NCI-H82 treated with DMSO at 0.1 percent for 48 hours (cell line): ENCODE data around the gene TTC7B.

ENCODE experiments used
- DNase-seq: peaks from one replicate; lab custom pipeline; 2025; ENCODE audit not compliant: unreplicated experiment; lab: John Stamatoyannopoulos, UW

TTC7B gene

DNA sequence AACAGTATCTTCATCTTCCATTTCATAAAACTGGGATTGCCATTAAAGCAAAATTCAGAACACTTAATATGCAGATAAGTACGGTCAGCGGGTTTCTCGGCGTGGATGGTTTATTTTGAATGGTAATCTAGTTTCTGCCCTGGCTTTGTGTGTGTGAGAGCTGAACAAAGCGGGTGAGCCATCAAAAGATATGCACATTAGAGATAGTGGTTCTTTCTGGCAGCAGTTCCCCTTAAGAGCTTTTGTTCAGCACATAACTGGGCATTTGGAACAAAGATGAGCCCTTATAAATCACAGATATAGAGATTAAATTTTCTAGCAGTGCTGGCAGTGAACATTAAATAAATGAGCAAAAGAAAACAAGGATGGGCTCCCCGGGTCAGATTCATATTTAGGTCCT lies 211.9 kb downstream of the TTC7B start:
- no peak for DNase-seq

DNA sequence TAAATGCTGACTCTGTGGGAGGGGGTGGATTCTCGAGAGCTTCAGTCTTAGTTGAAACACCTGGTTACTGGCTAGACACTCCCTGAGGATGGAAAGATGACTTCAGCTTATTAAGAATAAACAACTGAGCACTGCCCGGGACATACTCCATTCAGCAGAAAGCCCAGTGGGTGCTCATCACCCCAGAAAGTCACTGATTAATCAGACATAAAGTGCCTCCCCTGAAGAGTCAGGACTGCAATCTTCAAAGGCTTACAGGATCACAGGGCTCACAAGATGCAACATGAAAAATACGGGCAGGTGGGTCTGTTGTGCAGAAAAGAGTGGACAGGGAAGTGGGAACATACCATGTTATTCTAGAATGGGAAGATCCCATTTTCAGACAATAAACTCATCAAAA lies 212.4 kb downstream of the TTC7B start:
- DNase-seq, result no peak

DNA sequence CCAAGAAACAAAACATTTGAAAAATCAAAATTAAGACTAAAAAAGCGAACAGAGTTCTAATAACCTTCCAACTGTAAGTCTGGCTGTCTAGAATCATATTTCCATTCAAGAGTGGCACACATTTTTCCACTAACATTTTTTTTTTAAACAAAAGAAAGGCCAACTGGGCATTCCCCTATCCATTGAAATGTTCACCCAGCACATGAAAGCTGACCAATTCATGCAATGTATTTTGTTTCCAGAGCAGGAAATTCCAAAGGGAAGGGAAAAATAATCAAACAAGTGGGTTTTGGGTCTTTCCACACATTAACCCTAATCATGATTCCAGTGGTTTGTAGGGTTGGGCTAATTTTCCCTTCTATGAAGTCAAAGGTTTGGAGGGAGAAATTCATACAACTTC lies 212.9 kb downstream of the TTC7B start:
- no peak for DNase-seq

- DNase-seq, result no peak
These were observed 214.0 kb downstream of the TTC7B start for GRCh38 chr14:90602088-90602687.

GRCh38 chr14:90601563-90601962 lies 214.7 kb downstream of the TTC7B start:
- no peak for DNase-seq

DNA sequence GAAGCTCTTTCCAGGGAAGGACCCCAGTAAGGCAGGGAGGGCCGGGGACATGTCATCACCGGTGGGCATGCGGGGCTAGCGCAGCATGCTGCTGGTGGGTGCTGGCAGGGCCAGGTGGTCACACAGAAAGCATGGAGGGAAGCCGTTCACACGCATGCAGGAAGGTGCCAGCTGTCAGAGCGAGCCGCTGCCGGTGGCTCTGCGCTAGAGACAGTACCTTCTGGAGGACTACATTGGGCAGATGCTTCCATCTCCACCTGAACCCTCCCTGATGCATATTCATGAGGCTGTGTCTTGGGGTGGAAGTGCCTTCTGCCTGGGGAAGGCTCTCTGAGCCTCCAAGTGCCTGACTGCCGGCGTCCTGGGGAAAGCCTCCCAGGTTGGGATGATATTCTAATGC lies 215.6 kb downstream of the TTC7B start:
- DNase-seq, result no peak

GRCh38 chr14:90599748-90600507 lies 216.3 kb downstream of the TTC7B start:
- DNase-seq, result no peak

- DNase-seq, result no peak
These were observed 216.9 kb downstream of the TTC7B start for GRCh38 chr14:90599339-90599738.

GRCh38 chr14:90597961-90598360 lies 218.3 kb downstream of the TTC7B start:
- DNase-seq, result no peak

GRCh38 chr14:90596733-90597132 lies 219.5 kb downstream of the TTC7B start:
- DNase-seq, result no peak

GRCh38 chr14:90593254-90594040 lies 222.8 kb downstream of the TTC7B start:
- peak; percentile 18 for DNase-seq

- DNase-seq, result no peak
These were observed 223.6 kb downstream of the TTC7B start for GRCh38 chr14:90592655-90593054.

DNA sequence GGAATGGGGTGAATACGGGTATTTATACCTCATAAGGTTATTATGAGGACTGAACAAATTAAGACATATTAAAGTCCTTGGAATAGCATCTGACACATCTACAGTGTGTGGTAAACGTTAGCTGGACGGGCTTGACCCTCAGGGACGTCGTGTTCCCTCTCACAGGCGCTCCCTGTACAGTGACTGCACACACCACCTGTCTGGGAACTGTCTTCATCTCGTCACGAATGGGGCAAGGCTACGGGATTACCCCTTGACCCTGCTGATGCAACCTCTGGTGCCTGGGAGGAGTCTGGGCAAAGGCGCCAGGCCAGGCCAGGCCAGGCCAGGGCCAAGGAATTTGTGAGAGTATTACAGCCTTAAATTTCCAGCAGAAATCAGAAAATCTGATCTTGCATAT lies 228.3 kb downstream of the TTC7B start:
- no peak for DNase-seq

DNA sequence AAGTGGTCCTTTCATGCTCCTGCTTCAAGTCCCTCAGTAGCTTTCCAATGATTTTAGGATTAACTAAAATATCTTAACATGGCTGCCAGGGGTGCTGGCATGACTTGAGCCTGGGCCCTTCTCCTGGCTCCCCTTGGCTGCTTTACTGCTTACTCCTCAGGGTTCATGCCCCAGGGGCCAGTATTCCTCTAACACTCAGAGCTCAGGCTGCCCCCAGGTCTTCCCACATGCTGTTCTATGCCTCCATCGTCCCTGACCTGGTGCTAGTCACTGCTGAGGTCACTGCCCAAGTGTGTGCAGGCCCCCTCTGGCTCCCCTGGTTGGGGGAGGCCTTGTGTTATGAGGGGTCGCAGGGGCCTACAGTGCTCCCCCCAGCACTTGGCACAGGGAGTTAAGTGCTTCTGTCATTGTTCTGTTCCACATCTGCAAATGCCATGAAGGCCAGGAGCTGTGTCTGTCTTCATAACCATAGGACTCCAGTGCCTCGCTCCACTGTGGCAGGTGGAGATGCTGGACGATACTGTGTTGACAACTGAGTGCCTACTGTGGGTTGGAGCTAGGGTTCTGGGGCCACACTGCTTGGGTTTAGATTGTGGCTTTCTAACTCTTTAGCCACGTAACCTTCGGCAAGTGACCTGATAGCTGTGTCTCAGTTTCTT lies 228.8 kb downstream of the TTC7B start:
- no peak for DNase-seq

- DNase-seq, result no peak
These were observed 231.1 kb downstream of the TTC7B start for GRCh38 chr14:90585106-90585505.

DNA sequence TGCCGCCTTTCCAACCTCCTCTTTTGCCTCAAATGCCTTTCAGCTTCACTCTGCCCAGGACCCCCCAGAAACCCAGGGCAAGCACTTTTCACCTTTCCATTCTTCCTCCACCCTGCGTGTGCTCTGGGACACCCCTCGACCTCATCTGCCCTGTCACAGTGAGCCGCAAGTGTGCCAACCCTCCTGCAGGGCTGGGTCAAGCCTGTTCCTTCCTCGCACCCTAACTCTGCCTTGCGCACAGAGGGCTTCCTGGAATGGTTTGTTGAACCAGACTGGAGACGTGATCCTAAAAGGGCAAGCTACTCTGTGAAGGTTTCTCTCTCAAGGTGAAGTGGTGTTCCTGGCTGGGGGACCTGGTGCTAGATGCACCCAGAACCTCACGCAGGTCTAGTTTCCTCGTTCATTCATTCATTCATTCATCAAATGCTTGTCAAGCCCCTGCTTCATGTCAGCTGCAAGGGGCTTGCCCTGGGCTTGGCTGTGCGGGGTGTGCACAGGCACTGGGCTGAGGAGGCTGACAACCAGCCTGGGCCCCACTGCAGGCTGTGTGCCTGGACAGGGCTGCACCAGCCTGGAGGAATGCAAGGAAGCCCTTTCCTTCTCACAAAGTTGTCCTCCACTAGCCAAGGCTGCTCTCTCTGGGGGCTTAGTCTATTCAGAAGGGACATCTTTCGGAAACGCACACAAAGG lies 232.2 kb downstream of the TTC7B start:
- no peak for DNase-seq

DNA sequence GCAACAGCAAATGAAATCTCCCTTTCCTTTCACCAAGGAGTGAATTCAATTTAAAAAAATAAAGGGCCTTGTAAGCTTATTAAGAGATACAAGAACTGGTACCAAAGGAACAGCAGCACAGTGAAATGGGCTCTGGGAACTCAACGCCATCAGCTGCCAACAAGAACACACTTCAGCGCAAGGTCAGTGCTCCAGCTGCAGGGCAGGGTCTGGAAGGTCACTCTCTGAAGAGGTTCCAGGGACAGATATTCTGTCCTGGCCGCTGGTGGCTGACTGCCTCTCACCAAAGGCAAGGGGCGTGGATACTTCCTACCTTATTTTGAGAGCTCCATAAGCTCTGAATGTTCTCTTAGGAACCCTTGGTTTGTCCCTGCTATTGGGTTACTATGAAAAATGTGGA lies 232.8 kb downstream of the TTC7B start:
- no peak for DNase-seq

- DNase-seq, result no peak
These were observed 234.1 kb downstream of the TTC7B start for GRCh38 chr14:90582166-90582565.

GRCh38 chr14:90581745-90582144 lies 234.5 kb downstream of the TTC7B start:
- no peak for DNase-seq

DNA sequence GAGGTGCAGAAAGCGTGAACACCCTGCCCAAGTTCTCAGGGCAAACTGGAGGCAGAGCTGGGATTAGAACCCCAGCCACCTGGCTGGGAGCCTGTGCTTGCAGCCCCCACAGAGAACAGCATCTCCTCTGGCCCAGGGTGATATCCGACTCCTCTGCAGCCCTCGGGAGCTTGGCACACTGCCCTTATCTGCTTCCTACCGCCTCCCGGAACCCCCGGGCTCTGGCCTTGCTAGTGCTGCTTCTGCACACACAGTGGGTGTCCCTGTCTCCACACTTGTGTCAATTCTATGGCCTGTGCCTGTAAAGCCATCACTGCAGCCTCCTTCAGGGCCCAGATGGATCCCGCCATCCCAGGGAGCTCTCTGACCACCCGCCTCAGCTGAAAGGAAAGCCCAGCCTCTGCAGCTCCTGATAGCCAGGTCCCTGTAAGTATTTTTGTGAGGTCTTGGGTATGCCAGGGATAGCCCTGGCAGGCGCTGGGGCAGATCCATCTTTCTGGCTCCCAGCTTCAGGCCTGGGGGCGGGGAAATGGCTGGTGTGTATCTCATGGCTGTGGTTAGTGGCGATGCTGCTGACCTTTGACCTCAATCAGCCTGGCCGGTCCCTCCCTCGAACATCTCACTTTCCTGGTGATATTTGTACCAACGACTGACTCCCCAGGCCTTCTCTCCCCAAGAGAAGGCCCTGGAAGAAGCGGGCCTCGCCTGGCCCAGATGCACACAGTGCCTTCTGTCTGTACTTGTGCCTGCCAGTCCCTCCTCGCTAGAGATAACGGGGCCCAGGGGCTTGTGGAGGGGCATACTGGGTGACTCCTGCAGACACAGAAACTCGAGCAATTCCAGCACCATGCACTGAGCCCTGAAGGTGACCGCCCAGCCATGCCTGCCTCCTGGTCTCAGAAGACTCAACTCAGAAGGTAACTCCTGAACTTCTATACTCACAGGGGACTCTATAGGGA lies 235.6 kb downstream of the TTC7B start:
- DNase-seq, result no peak
